Stomach smooth muscle (tissue), 2 donors: ENCODE results near the gene AVPR2.

Source experiments
- H3K27ac ChIP-seq: one replicate; pipeline ENCODE4 v1.7.0; 2013; ENCODE audit warnings: mild to moderate bottlenecking, low read length, inconsistent platforms
- H3K27me3 ChIP-seq, 2 donors: one replicate each; pipeline ENCODE4 v1.7.0; 2013; ENCODE audit warnings: low read length in 2 of 2; ENCODE audit not compliant: insufficient read depth in 2 of 2, control insufficient read depth in 1 of 2
- H3K36me3 ChIP-seq, 2 donors: one replicate each; pipeline ENCODE4 v1.7.0; 2013; ENCODE audit warnings: low read length in 2 of 2; ENCODE audit not compliant: control insufficient read depth in 2 of 2, insufficient read depth in 2 of 2
- H3K4me1 ChIP-seq: one replicate; pipeline ENCODE4 v1.7.0; 2013; ENCODE audit warnings: low read length; ENCODE audit not compliant: control insufficient read depth, insufficient read depth
- H3K4me3 ChIP-seq, 2 donors: one replicate each; pipeline ENCODE4 v1.7.0; 2013; ENCODE audit warnings: low read length in 2 of 2
- H3K9ac ChIP-seq, 2 donors: one replicate each; pipeline ENCODE4 v1.7.0; 2013; ENCODE audit warnings: low read length in 2 of 2, mild to moderate bottlenecking in 1 of 2
- H3K9me3 ChIP-seq, 2 donors: one replicate each; pipeline ENCODE4 v1.7.0; 2013; ENCODE audit warnings: low read length in 2 of 2; ENCODE audit not compliant: control insufficient read depth in 2 of 2
- donor health status: healthy.
- donor health status: Pancreatic carcinoma.

Gene AVPR2

DNA sequence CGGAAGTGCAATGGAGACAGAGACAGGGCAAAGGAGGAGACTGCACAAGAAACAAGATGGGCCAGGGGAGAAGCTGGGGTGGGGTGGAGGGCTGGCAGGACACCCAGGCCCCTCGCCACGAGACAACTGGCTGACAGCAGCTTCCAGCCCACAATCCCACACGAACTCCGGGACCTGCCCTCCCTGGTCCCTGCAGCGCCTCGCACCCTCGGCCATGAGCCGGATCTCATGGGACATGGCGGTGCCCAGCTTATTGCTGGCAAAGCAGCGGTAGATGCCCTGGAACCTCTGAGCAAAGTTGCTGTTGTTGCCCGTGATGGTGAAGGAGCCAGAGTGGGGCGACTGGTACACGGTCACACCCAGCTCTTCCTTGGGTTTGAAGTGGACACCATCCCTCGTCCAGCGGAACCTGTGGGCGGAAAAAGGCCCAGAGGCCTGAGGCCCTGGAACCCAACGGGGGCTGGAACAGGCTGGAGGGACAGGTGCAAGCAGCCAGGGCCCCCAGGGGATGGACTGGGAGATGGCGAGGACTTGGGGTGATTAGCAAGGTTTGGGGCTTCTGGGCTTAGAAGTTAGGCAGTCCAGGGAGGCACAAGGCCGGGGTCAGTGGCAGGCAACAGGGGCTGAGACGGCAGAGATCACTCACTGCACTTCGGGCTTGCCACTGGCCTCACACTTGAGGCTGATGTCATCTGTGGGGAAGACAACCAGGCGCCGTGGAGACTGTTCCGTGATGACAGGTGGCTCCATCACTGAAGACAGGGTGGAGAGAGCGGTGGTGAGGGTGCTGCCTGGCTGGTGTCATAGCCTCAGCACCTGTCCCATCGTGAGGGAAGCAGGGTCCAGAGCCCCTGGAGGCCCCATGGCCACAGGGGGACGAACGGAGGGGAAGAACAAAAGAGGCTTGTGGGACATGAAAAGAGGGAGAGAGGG is 32.3 kb upstream of the AVPR2 start:
- no peak overlapping the region for H3K4me3 ChIP-seq
- H3K9ac ChIP-seq: no peak overlapping the region
- H3K9me3 ChIP-seq: no peaks in the 10 kb centered on the region
- H3K27me3 ChIP-seq: peaks cover 4 to 32% of the 10 kb centered on the region in 2 donors
- no peaks in the 10 kb centered on the region for H3K36me3 ChIP-seq
- H3K4me1 ChIP-seq: no peaks in the 10 kb centered on the region
- H3K27ac ChIP-seq: no peak overlapping the region

GRCh38 chrX:153873282-153874084 is 31.0 kb upstream of the AVPR2 start:
- no peak overlapping the region for H3K4me3 ChIP-seq
- H3K27me3 ChIP-seq: peaks cover 8 to 41% of the 10 kb centered on the region in 2 donors
- no peaks in the 10 kb centered on the region for H3K4me1 ChIP-seq
- no peaks in the 10 kb centered on the region for H3K9me3 ChIP-seq
- H3K36me3 ChIP-seq: no peaks in the 10 kb centered on the region
- H3K27ac ChIP-seq: no peak overlapping the region
- H3K9ac ChIP-seq: no peak overlapping the region

DNA sequence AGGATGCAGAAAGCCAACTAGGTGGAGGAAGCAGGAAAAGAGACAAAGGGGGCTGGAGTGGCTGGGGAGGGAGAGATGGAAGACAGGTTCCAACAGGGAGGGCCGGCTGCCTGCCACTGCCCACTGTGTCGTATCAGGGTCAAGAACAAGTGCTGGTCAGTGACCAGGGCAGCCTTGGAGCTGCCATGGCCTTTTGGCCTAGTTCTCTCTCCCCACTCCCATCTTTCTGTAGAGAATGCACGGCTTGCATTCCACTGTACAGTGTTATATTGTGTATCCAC is 30.4 kb upstream of the AVPR2 start:
- Histone ChIP-seq H3K27me3 (peaks cover 8 to 44% of the 10 kb centered on the region in 2 donors), H3K4me1 (no peaks in the 10 kb centered on the region)

DNA sequence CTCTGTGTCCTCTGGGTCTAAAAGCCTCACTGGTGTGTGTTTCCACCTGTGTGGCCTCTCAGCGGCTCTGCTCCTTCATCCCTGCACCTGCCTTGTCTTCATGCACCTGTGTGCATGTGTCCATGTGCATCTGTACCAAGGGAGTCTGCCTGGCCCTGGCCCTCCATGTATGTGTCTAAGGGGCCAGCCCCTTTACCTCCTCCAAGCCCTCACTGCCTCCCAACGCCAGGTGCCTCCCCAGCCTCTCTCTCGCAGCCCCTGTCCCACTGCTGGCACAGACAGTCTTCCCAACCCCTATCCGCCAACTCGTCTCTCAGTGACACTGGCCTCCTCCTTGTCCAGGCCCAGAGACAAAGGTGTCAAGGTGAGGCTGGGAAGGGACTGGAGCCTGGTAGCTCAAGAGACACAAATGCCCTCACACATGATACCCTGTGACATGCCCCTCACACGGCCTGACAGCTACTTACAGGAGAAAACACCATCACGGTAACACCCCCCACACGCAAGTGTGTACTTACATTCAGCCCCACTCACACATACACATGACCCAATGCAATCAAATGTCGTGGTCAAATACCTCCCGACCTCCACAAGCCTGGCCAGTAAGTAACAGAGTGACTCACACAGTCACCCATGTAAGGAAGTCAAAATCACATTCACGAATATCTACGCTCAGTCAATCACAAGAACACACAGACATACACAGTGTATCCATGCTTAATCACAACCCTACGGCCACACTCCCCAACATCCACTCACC is 29.9 kb upstream of the AVPR2 start:
- Histone ChIP-seq H3K27me3 (peaks cover 8 to 44% of the 10 kb centered on the region in 2 donors), H3K9ac (no peak overlapping the region), H3K4me3 (no peak overlapping the region)

More for the DNA sequence above, 30.4 kb upstream of the AVPR2 start:
- no peak overlapping the region for H3K4me3 ChIP-seq
- no peaks in the 10 kb centered on the region for H3K9me3 ChIP-seq
- no peaks in the 10 kb centered on the region for H3K36me3 ChIP-seq
- no peak overlapping the region for H3K27ac ChIP-seq
- no peak overlapping the region for H3K9ac ChIP-seq

DNA sequence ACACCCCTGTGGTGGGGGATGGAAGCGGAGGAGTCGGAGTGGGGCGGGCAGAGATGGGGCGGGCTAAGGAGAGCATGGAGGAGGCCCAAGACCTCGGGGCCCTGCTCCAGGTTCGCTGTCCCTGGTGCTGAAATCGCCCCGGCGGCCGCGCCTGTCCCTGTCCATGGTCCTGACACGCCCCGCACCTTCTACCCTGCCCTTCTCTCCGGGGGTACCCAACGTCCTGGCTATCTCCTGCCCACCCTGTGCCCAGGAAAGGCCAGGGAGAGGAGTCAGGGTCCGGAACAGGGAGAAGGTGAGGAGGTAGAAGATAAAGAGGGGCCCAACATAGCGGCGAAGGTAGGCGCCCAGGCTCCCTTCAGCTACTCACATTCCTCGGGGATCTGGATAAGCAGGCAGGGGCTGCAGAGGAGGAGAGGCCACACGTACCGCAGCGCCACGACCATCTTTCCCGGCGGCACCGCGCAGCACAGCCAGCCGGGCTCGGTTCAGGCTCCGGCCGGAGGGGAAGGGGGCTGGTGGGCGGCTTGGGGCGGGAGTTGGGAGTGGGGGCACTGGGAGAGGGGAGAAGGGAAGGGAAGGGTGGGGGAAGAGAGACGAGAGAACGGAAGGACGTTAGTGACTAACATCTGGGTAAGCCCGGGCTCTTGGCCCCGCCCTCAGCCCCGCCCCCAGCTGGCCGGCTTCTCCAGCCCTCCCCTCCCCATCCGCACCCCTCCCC is 28.9 kb upstream of the AVPR2 start:
- H3K4me3 ChIP-seq: no peak overlapping the region

More for the DNA sequence above, 29.9 kb upstream of the AVPR2 start:
- H3K9me3 ChIP-seq: no peaks in the 10 kb centered on the region
- no peaks in the 10 kb centered on the region for H3K36me3 ChIP-seq
- H3K27ac ChIP-seq: no peak overlapping the region
- H3K4me1 ChIP-seq: no peaks in the 10 kb centered on the region

DNA sequence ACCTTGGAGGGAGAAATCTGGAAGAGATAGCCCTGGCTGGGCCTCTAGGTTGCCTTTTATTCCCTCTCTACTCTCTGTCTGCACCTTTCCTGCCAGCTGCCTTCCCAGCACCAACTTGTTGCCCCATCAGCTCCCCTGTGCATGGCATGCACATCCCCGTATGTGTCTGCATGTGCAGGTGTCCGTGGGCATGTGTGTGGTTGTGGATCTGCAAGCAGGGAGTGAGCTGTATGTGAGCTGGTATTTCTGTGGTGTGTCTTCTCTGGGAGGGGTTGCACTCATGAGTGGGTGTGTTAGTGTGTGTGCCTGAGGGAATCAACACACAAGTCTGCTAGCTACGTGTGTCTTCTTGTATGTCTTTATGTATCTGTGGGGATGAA is 28.4 kb upstream of the AVPR2 start:
- H3K4me1 ChIP-seq: no peaks in the 10 kb centered on the region
- H3K27me3 ChIP-seq: peaks cover 8 to 45% of the 10 kb centered on the region in 2 donors
- no peak overlapping the region for H3K4me3 ChIP-seq
- H3K36me3 ChIP-seq: no peaks in the 10 kb centered on the region
- no peak overlapping the region for H3K27ac ChIP-seq
- H3K9me3 ChIP-seq: no peaks in the 10 kb centered on the region
- H3K9ac ChIP-seq: no peak overlapping the region

More for the DNA sequence above, 28.9 kb upstream of the AVPR2 start:
- no peak overlapping the region for H3K9ac ChIP-seq
- no peaks in the 10 kb centered on the region for H3K36me3 ChIP-seq
- no peak overlapping the region for H3K27ac ChIP-seq
- peaks cover 8 to 44% of the 10 kb centered on the region in 2 donors for H3K27me3 ChIP-seq
- no peaks in the 10 kb centered on the region for H3K4me1 ChIP-seq
- no peaks in the 10 kb centered on the region for H3K9me3 ChIP-seq

GRCh38 chrX:153877571-153878261 is 26.8 kb upstream of the AVPR2 start:
- Histone ChIP-seq H3K4me3 (no peak overlapping the region), H3K9ac (no peak overlapping the region), H3K27me3 (peaks cover 8 to 43% of the 10 kb centered on the region in 2 donors), H3K4me1 (no peaks in the 10 kb centered on the region), H3K27ac (no peak overlapping the region), H3K9me3 (no peaks in the 10 kb centered on the region), H3K36me3 (no peaks in the 10 kb centered on the region)

DNA sequence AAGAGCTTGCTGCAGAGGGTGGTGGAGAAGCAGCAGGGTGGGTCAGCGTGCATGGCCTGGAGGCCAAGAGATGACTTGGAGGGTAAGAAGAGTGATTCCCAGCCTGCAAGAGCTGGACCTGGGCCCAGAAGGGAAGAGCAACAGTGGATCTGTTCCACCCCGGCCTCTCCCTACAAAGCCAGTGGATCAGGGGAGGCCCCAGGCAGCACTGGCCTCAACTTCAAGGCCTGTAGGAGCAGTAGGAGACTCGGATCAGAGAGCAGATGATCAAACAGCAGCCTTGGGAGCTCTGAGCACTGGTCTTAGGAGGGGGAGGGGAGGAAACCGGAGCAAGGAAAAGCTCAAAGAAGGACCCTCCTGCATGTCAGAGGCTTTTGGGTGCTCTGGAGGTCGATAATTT is 26.1 kb upstream of the AVPR2 start:
- H3K4me3 ChIP-seq: no peak overlapping the region
- peaks cover 8 to 43% of the 10 kb centered on the region in 2 donors for H3K27me3 ChIP-seq
- no peaks in the 10 kb centered on the region for H3K36me3 ChIP-seq
- H3K27ac ChIP-seq: no peak overlapping the region
- no peaks in the 10 kb centered on the region for H3K9me3 ChIP-seq
- no peak overlapping the region for H3K9ac ChIP-seq
- H3K4me1 ChIP-seq: no peaks in the 10 kb centered on the region

GRCh38 chrX:153878969-153879653 is 25.4 kb upstream of the AVPR2 start:
- H3K36me3 ChIP-seq: no peaks in the 10 kb centered on the region
- H3K9me3 ChIP-seq: no peaks in the 10 kb centered on the region
- H3K4me3 ChIP-seq: no peak overlapping the region
- H3K4me1 ChIP-seq: no peaks in the 10 kb centered on the region
- H3K27ac ChIP-seq: no peak overlapping the region
- H3K27me3 ChIP-seq: peaks cover 14 to 46% of the 10 kb centered on the region in 2 donors
- no peak overlapping the region for H3K9ac ChIP-seq
